B cell (primary cell): ENCODE data around the gene ITPR2.

Experiments used
- CTCF ChIP-seq: fragments of 200-600 bp; IDR thresholded peaks from one replicate; pipeline ENCODE4 v1.8.0; 2022; ENCODE audit warnings: antibody characterized with exemption, mild to moderate bottlenecking
- EZH2 ChIP-seq: IDR thresholded peaks from 2 replicates; pipeline ENCODE4 v1.6.1; 2012; ENCODE audit warnings: borderline replicate concordance, low read depth, mild to moderate bottlenecking, moderate library complexity, low read length; ENCODE audit not compliant: insufficient read depth, poor library complexity, severe bottlenecking

- no peak for TF ChIP-seq CTCF
- no peak for TF ChIP-seq EZH2
These were observed 128.1 kb downstream of the ITPR2 start for GRCh38 chr12:26704684-26705460.
